Measurements from ENCODE around the gene ALKBH8. TPM values are rescaled to one million over a fixed set of nuclear protein-coding genes. Genes with fewer than 3 reads are reported as not detected.

The ALKBH8 gene
- polyA plus RNA-seq, 1 experiment, result 7.3 TPM

DNA sequence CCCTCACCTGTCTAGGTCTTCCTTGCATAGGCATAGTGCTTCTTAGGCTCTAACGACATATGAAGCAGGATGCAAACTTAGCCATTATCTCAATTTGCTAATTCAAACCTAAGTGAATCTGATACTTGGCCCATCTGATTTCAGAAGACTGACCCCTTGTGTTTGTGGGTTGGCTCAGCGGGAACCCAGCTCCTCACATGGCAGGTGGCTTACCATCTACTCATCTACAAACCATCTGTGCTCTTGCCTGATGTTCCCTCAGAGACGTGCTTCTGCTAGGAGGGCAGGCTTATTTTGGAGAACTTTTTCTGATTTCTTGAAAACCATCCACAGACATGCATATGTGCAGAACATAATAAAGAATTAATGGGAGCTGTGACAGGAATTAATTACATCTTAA, 40.6 kb upstream of the ALKBH8 start:
- ChIA-PET POLR2A (no interaction called here), CTCF (interaction anchor here (0.5 to 1.8 kb wide), 4 partner anchors 11 to 83 kb away, joined by 3 to 5 read pairs (median 4); no protein-coding TSS in a partner anchor)
- Histone ChIP-seq H3K9me3 (ENCODE audit: control insufficient read depth, insufficient read depth, low read length) (no peaks in the 10 kb centered on the region), H3K4me3 (ENCODE audit: low read depth, low read length) (no peak overlapping the region), H3K27ac (ENCODE audit: low read depth, low read length) (no peak overlapping the region), H3K27me3 (ENCODE audit: control insufficient read depth, insufficient read depth, low read length) (peaks cover 5% of the 10 kb centered on the region)
- no peak for DNase-seq (ENCODE audit: low read depth, low spot score)
- TF ChIP-seq, protein P1, sequence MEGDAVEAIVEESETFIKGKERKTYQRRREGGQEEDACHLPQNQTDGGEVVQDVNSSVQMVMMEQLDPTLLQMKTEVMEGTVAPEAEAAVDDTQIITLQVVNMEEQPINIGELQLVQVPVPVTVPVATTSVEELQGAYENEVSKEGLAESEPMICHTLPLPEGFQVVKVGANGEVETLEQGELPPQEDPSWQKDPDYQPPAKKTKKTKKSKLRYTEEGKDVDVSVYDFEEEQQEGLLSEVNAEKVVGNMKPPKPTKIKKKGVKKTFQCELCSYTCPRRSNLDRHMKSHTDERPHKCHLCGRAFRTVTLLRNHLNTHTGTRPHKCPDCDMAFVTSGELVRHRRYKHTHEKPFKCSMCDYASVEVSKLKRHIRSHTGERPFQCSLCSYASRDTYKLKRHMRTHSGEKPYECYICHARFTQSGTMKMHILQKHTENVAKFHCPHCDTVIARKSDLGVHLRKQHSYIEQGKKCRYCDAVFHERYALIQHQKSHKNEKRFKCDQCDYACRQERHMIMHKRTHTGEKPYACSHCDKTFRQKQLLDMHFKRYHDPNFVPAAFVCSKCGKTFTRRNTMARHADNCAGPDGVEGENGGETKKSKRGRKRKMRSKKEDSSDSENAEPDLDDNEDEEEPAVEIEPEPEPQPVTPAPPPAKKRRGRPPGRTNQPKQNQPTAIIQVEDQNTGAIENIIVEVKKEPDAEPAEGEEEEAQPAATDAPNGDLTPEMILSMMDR (IDR thresholded peaks at IDR 0.05; ENCODE audit: low read depth, low read length), result peak; percentile 24; the same call in 1 of the 2 replicates

DNA sequence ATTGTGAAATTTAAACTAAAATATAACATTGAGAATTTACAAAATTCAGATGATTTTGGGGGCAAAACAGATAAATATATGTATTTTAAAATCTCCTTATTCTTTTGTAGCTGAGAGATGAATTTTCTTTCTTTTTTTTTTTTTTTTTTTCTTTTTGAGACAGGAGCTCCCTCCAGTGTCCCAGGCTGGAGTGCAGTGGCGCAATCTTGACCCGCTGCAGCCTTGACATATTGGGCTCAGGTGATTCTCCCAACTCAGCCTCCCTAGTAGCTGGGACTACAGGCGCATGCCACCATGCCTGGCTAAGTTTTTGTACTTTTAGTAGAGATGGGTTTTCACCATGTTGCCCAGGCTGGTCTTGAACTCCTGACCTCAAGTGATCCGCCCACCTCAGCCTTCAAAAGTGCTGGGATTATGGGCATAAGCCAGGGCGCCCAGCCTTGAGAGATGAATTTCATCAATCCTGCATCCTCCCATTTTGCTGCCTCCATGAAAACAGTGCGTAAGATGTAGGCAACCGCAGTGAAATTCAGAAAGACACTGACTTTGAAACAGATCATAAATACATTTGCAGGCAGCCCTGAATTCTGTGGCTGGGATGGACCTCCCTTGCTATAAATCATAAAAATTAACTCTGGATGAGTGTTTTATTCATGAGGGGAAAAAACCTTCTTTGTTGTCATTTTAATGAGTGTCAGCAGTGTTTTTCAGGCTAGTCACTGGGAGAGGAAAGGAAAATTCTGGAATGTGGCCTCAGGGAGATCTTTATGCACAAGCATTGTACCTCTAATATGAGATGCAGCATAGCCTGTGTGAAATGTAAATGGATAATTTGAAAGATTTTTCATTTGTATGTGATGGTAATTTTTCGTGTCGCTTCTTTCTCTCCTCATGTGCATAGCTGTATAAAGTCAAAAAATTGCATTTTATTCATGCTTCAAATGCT, 39.8 kb upstream of the ALKBH8 start:
- CTCF ChIA-PET, result interaction anchor here (0.6 to 1.8 kb wide), 5 partner anchors 10 to 84 kb away, joined by 3 to 5 read pairs (median 3); no protein-coding TSS in a partner anchor
- TF ChIP-seq, protein P1 (IDR thresholded peaks at IDR 0.05; ENCODE audit: low read depth, low read length), result no peak
- H3K9me3 ChIP-seq (ENCODE audit: control insufficient read depth, insufficient read depth, low read length), result no peaks in the 10 kb centered on the region
- no peak overlapping the region for H3K27ac ChIP-seq (ENCODE audit: low read depth, low read length)
- no peak for DNase-seq (ENCODE audit: low read depth, low spot score)
- POLR2A ChIA-PET, result no interaction called here
- H3K27me3 ChIP-seq (ENCODE audit: control insufficient read depth, insufficient read depth, low read length), result peaks cover 5% of the 10 kb centered on the region
- H3K4me3 ChIP-seq (ENCODE audit: low read depth, low read length), result no peak overlapping the region

DNA sequence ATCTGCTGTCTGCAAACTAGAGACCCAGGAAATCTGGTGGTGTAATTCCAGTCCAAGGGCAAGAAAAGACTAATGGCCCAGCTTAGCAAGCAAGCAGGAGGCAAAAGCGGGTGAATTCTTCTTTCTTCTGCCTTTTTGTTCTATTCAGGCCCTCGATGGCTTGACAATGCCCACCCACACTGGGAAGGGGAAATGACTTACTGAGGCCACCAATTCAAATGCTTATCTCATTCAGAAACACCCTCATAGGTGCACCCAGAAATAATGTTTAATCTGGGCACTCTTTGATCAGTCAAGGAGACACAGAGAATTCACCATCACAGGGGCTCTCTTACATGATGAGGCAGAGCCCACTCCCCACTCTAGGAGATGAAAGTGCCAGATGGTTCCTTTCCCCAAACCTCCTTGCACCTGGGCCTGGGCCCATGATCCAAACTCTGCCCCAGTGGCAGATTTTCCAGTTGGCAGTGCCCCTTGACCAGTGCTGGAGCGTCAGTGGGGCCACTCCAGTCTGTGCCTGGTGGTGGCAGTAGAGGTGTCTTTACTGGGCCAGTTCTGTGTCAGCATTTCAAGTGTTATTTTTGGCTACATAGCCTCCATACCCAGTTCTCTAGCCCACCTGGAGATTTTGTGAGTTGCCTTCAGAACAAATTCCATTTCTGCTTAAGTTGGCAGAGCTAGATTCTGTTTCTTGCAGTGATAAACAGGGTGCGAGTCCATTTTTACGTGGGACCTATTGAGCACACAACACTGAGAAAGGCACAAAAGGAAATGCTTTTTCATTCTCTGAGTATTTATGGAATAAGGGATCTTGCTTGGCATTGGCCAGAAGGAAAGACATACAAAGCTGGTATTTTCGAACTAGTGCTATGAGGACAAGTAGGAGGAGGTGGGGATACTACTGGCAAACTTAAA, 32.9 kb upstream of the ALKBH8 start:
- no peak for DNase-seq (ENCODE audit: low read depth, low spot score)
- peaks cover 14% of the 10 kb centered on the region for H3K27me3 ChIP-seq (ENCODE audit: control insufficient read depth, insufficient read depth, low read length)
- TF ChIP-seq, protein P1 (IDR thresholded peaks at IDR 0.05; ENCODE audit: low read depth, low read length), result peak; percentile 41
- no peaks in the 10 kb centered on the region for H3K9me3 ChIP-seq (ENCODE audit: control insufficient read depth, insufficient read depth, low read length)
- POLR2A ChIA-PET, result no interaction called here
- no peak overlapping the region for H3K27ac ChIP-seq (ENCODE audit: low read depth, low read length)
- no peak overlapping the region for H3K4me3 ChIP-seq (ENCODE audit: low read depth, low read length)
- CTCF ChIA-PET, result interaction anchor here (0.8 to 3.7 kb wide), 4 partner anchors 8 to 173 kb away, joined by 5 to 17 read pairs (median 6); no protein-coding TSS in a partner anchor

DNA sequence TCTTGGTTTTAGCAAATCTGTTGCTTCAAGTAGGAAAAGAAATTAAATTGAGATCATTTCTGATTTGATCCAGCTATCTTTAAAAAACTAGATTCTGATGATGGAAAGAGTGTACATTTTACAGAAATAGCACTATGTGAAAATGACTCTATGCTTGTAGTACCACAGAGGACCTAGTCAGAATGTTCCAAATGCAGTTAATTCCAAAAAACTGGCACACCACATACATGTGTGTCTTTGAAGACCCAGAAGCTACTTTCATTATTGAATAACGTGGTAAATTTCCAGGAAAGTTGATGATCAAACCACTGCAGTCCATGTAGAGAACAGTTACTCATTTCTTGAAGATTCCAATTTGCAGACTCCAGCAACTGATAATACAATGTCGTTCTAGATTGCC, 29.2 kb upstream of the ALKBH8 start:
- TF ChIP-seq, protein P1 (IDR thresholded peaks at IDR 0.05; ENCODE audit: low read depth, low read length), result no peak
- Histone ChIP-seq H3K4me3 (ENCODE audit: low read depth, low read length) (no peak overlapping the region), H3K9me3 (ENCODE audit: control insufficient read depth, insufficient read depth, low read length) (no peaks in the 10 kb centered on the region; the same call in 1 of the 2 replicates), H3K27me3 (ENCODE audit: control insufficient read depth, insufficient read depth, low read length) (peaks cover 37% of the 10 kb centered on the region), H3K27ac (ENCODE audit: low read depth, low read length) (no peak overlapping the region)
- no peak for DNase-seq (ENCODE audit: low read depth, low spot score)
- POLR2A ChIA-PET, result no interaction called here
- CTCF ChIA-PET, result interaction anchor here (0.6 to 1.1 kb wide), 5 partner anchors 18 to 95 kb away, joined by 3 to 4 read pairs (median 3); no protein-coding TSS in a partner anchor
